GM23338 (cell line): Measurements from ENCODE around the gene CHPF. TPM values are rescaled to one million over a fixed set of nuclear protein-coding genes. Genes with fewer than 3 reads are reported as not detected.

Experiments
- ATAC-seq: fragments of 200-7000 bp; cut with Tn5 transposase; 3 replicates; pipeline ENCODE4 v1.9.1; 2020
- DNase-seq: peaks from one replicate; pipeline ENCODE4 v3.0.0-alpha.2; 2015; ENCODE audit warnings: low spot score
- H2AFZ ChIP-seq: fragments of 200-600 bp; sonication (generic); 2 replicates; pipeline ENCODE4 v1.8.0; 2016; ENCODE audit warnings: antibody characterized with exemption, mild to moderate bottlenecking, moderate library complexity
- H3F3A ChIP-seq: fragments of 200-600 bp; sonication (generic); replicated peaks from 2 replicates; pipeline ENCODE4 v1.8.0; 2017; ENCODE audit warnings: antibody characterized with exemption, mixed run types, low read depth
- H3K27ac ChIP-seq: fragments of 200-600 bp; sonication (generic); 2 replicates; pipeline ENCODE4 v1.6.1; 2016; ENCODE audit warnings: low read depth
- H3K27me3 ChIP-seq: fragments of 200-600 bp; sonication (generic); 2 replicates; pipeline ENCODE4 v1.8.0; 2016; ENCODE audit warnings: mild to moderate bottlenecking, mixed run types, moderate library complexity; ENCODE audit not compliant: insufficient read depth
- H3K36me3 ChIP-seq: fragments of 200-600 bp; sonication (generic); 2 replicates; pipeline ENCODE4 v1.8.0; 2016; ENCODE audit warnings: mild to moderate bottlenecking; ENCODE audit not compliant: insufficient read depth
- H3K4me1 ChIP-seq: fragments of 200-600 bp; sonication (generic); 2 replicates; pipeline ENCODE4 v1.8.0; 2016; ENCODE audit warnings: mild to moderate bottlenecking, moderate library complexity; ENCODE audit not compliant: insufficient read depth
- H3K4me2 ChIP-seq: fragments of 200-600 bp; sonication (generic); 2 replicates; pipeline ENCODE4 v1.7.1; 2017; ENCODE audit warnings: mixed run types
- H3K4me3 ChIP-seq: fragments of 200-600 bp; sonication (generic); 2 replicates; pipeline ENCODE4 v1.6.1; 2016; ENCODE audit warnings: mixed run types
- H3K79me2 ChIP-seq: fragments of 200-600 bp; sonication (generic); replicated peaks from 2 replicates; pipeline ENCODE4 v1.8.0; 2017; ENCODE audit warnings: mild to moderate bottlenecking; ENCODE audit not compliant: insufficient read depth
- H3K9me2 ChIP-seq: fragments of 200-600 bp; sonication (generic); 2 replicates; pipeline ENCODE4 v1.8.0; 2017; ENCODE audit not compliant: insufficient read depth
- H4K20me1 ChIP-seq: fragments of 200-600 bp; sonication (generic); replicated peaks from 2 replicates; pipeline ENCODE4 v1.8.0; 2017; ENCODE audit warnings: mild to moderate bottlenecking; ENCODE audit not compliant: insufficient read depth
- H3K27ac Mint-ChIP-seq: 2 replicates; pipeline ENCODE4 v1.8.0; 2020; ENCODE audit warnings: inconsistent platforms, mild to moderate bottlenecking, moderate library complexity, mixed read lengths
- H3K27me3 Mint-ChIP-seq: 3 replicates; pipeline ENCODE4 v1.8.0; 2022; ENCODE audit warnings: low read depth, mild to moderate bottlenecking, moderate library complexity, mixed read lengths, inconsistent platforms; ENCODE audit not compliant: insufficient read depth, poor library complexity
- H3K36me3 Mint-ChIP-seq: 3 replicates; pipeline ENCODE4 v1.8.0; 2021; ENCODE audit warnings: low read depth, mild to moderate bottlenecking, inconsistent platforms, moderate library complexity, mixed read lengths
- H3K4me1 Mint-ChIP-seq: 3 replicates; pipeline ENCODE4 v1.8.0; 2020; ENCODE audit warnings: mild to moderate bottlenecking, inconsistent platforms, mixed read lengths
- H3K4me3 Mint-ChIP-seq: 3 replicates; pipeline ENCODE4 v1.8.0; 2021; ENCODE audit warnings: moderate library complexity, mild to moderate bottlenecking, inconsistent platforms, mixed read lengths
- H3K9me3 Mint-ChIP-seq: 3 replicates; pipeline ENCODE4 v1.8.0; 2020; ENCODE audit warnings: moderate library complexity, mild to moderate bottlenecking, inconsistent platforms, mixed read lengths
- EZH2 ChIP-seq: fragments of 200-600 bp; sonication (generic); IDR thresholded peaks from one replicate; pipeline ENCODE4 v1.8.0; 2017; ENCODE audit warnings: antibody characterized with exemption, mild to moderate bottlenecking, low read depth; ENCODE audit not compliant: unreplicated experiment
- EZH2phosphoT487 ChIP-seq: fragments of 200-600 bp; sonication (generic); IDR thresholded peaks from one replicate; pipeline ENCODE4 v1.8.1; 2018; ENCODE audit warnings: antibody characterized with exemption; ENCODE audit not compliant: unreplicated experiment
- POLR2AphosphoS5 ChIP-seq: IDR thresholded peaks from 2 replicates; pipeline ENCODE4 v1.6.1; 2016; ENCODE audit warnings: antibody characterized with exemption, low read depth
- ZNF114 ChIP-seq: fragments of 250-450 bp; sonication (Bioruptor Pico); IDR thresholded peaks from 2 replicates; pipeline ENCODE4 v1.5.0; 2020; ENCODE audit warnings: mild to moderate bottlenecking, moderate library complexity
- polyA plus RNA-seq: library from polyadenylated mRNA; unstranded; fragments of >200 nt; fragmentation: Nextera tagmentation; extraction: Ambion mirVana; gene quantifications from 2 replicates; pipeline ENCODE4 v1.2.1, GENCODE V29; 2016
- total RNA-seq: library from RNA; depleted of rRNA; stranded (reverse); fragments of >200 nt; shearing (Covaris generic); gene quantifications from 2 replicates; pipeline ENCODE4 v1.2.3, GENCODE V29; 2014
- TF ChIP-seq, protein P1 (sequence below): fragments of 250-450 bp; sonication (Bioruptor Pico); IDR thresholded peaks from 2 replicates; pipeline ENCODE4 v1.5.0; 2020; ENCODE audit warnings: mild to moderate bottlenecking, moderate library complexity
- TF ChIP-seq, protein P2 (sequence below), 2 experiments: fragments of 200-600 bp in 1 of 2; sonication (generic) in 1 of 2; conservative IDR thresholded peaks; 2 replicates each; pipeline versions ENCODE4 v1.5.1 to v1.6.1; 2016 to 2017; ENCODE audit warnings: antibody characterized with exemption in 2 of 2, low read depth in 2 of 2, mild to moderate bottlenecking in 2 of 2, moderate library complexity in 1 of 2
- TF ChIP-seq, protein P3 (sequence below): IDR thresholded peaks from 2 replicates; pipeline ENCODE4 v1.6.1; 2016; ENCODE audit warnings: antibody characterized with exemption

Gene CHPF
- total and polyA plus RNA-seq, 2 experiments from 2014 or later, result 36.5 to 252 TPM

DNA sequence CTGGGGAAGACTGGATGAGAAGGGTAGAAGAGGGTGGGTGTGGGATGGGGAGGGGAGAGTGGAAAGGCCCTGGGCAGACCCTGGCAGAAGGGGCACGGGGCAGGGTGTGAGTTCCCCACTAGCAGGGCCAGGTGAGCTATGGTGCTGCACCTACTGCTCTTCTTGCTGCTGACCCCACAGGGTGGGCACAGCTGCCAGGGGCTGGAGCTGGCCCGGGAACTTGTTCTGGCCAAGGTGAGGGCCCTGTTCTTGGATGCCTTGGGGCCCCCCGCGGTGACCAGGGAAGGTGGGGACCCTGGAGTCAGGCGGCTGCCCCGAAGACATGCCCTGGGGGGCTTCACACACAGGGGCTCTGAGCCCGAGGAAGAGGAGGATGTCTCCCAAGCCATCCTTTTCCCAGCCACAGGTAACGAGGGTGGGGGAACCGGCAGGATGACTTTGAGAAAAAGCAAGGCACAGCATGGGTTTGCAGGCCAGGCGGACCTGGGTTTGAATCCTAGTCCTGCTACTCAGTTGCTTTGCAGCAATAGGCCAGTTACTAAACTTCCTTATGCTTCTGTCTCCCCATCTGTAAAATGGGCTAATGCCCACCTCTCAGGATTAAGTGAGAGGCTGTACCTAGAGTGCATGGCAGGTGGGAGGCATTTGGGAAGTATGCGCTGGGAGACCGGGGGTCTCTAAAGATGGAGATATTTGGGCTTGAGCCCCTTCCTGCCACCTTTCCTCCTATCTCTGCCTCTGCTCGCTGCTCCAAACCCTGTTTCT is 28.8 kb upstream of the CHPF start, which contains the start of gene INHA:
Gene INHA (plus strand): TSS at position 74 of the 765 bp plus-strand sequence. CDS start 65 bp downstream, at position 139.
- no peak for DNase-seq
- TF ChIP-seq, protein P1, sequence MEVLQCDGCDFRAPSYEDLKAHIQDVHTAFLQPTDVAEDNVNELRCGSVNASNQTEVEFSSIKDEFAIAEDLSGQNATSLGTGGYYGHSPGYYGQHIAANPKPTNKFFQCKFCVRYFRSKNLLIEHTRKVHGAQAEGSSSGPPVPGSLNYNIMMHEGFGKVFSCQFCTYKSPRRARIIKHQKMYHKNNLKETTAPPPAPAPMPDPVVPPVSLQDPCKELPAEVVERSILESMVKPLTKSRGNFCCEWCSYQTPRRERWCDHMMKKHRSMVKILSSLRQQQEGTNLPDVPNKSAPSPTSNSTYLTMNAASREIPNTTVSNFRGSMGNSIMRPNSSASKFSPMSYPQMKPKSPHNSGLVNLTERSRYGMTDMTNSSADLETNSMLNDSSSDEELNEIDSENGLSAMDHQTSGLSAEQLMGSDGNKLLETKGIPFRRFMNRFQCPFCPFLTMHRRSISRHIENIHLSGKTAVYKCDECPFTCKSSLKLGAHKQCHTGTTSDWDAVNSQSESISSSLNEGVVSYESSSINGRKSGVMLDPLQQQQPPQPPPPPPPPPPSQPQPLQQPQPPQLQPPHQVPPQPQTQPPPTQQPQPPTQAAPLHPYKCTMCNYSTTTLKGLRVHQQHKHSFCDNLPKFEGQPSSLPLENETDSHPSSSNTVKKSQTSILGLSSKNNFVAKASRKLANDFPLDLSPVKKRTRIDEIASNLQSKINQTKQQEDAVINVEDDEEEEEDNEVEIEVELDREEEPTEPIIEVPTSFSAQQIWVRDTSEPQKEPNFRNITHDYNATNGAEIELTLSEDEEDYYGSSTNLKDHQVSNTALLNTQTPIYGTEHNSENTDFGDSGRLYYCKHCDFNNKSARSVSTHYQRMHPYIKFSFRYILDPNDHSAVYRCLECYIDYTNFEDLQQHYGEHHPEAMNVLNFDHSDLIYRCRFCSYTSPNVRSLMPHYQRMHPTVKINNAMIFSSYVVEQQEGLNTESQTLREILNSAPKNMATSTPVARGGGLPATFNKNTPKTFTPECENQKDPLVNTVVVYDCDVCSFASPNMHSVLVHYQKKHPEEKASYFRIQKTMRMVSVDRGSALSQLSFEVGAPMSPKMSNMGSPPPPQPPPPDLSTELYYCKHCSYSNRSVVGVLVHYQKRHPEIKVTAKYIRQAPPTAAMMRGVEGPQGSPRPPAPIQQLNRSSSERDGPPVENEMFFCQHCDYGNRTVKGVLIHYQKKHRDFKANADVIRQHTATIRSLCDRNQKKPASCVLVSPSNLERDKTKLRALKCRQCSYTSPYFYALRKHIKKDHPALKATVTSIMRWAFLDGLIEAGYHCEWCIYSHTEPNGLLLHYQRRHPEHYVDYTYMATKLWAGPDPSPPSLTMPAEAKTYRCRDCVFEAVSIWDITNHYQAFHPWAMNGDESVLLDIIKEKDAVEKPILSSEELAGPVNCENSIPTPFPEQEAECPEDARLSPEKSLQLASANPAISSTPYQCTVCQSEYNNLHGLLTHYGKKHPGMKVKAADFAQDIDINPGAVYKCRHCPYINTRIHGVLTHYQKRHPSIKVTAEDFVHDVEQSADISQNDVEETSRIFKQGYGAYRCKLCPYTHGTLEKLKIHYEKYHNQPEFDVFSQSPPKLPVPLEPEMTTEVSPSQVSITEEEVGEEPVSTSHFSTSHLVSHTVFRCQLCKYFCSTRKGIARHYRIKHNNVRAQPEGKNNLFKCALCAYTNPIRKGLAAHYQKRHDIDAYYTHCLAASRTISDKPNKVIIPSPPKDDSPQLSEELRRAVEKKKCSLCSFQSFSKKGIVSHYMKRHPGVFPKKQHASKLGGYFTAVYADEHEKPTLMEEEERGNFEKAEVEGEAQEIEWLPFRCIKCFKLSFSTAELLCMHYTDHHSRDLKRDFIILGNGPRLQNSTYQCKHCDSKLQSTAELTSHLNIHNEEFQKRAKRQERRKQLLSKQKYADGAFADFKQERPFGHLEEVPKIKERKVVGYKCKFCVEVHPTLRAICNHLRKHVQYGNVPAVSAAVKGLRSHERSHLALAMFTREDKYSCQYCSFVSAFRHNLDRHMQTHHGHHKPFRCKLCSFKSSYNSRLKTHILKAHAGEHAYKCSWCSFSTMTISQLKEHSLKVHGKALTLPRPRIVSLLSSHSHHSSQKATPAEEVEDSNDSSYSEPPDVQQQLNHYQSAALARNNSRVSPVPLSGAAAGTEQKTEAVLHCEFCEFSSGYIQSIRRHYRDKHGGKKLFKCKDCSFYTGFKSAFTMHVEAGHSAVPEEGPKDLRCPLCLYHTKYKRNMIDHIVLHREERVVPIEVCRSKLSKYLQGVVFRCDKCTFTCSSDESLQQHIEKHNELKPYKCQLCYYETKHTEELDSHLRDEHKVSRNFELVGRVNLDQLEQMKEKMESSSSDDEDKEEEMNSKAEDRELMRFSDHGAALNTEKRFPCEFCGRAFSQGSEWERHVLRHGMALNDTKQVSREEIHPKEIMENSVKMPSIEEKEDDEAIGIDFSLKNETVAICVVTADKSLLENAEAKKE, result no peak
- TF ChIP-seq, protein P2, sequence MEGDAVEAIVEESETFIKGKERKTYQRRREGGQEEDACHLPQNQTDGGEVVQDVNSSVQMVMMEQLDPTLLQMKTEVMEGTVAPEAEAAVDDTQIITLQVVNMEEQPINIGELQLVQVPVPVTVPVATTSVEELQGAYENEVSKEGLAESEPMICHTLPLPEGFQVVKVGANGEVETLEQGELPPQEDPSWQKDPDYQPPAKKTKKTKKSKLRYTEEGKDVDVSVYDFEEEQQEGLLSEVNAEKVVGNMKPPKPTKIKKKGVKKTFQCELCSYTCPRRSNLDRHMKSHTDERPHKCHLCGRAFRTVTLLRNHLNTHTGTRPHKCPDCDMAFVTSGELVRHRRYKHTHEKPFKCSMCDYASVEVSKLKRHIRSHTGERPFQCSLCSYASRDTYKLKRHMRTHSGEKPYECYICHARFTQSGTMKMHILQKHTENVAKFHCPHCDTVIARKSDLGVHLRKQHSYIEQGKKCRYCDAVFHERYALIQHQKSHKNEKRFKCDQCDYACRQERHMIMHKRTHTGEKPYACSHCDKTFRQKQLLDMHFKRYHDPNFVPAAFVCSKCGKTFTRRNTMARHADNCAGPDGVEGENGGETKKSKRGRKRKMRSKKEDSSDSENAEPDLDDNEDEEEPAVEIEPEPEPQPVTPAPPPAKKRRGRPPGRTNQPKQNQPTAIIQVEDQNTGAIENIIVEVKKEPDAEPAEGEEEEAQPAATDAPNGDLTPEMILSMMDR (conservative IDR thresholded peaks at IDR 0.05; ENCODE audit: low read depth in 2 of 2), result no peak
- TF ChIP-seq EZH2phosphoT487, result no peak
- no peak for TF ChIP-seq ZNF114
- TF ChIP-seq EZH2, result no peak
- no peak for TF ChIP-seq POLR2AphosphoS5
- TF ChIP-seq, protein P3, sequence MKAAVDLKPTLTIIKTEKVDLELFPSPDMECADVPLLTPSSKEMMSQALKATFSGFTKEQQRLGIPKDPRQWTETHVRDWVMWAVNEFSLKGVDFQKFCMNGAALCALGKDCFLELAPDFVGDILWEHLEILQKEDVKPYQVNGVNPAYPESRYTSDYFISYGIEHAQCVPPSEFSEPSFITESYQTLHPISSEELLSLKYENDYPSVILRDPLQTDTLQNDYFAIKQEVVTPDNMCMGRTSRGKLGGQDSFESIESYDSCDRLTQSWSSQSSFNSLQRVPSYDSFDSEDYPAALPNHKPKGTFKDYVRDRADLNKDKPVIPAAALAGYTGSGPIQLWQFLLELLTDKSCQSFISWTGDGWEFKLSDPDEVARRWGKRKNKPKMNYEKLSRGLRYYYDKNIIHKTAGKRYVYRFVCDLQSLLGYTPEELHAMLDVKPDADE, result no peak
- H2AFZ ChIP-seq, result peak within 1 kb of the TSS; percentile 14; the same call in 1 of the 2 replicates
- peak within 1 kb of the TSS; percentile 91 for H3K27ac ChIP-seq
- Mint-ChIP-seq H3K27ac (peak within 1 kb of the TSS; percentile 90), H3K9me3 (peaks cover 2% of the 10 kb centered on the region; the same call in 1 of the 3 replicates), H3K36me3 (peaks cover 27% of the 10 kb centered on the region), H3K4me3 (peak within 1 kb of the TSS; percentile 64), H3K27me3 (peaks cover 29% of the 10 kb centered on the region), H3K4me1 (peaks cover 50% of the 10 kb centered on the region)
- no peaks in the 10 kb centered on the region for H3K36me3 ChIP-seq
- H3K4me1 ChIP-seq, result peaks cover 49% of the 10 kb centered on the region
- H3F3A ChIP-seq, result peaks cover 19% of the 10 kb centered on the region
- H3K79me2 ChIP-seq, result peaks cover 10% of the 10 kb centered on the region; the same call in 1 of the 2 replicates
- ATAC-seq, result no peak
- H3K27me3 ChIP-seq, result peaks cover 13% of the 10 kb centered on the region
- H3K4me3 ChIP-seq, result peak within 1 kb of the TSS; percentile 71
- H3K4me2 ChIP-seq, result peak within 1 kb of the TSS; percentile 89
- H4K20me1 ChIP-seq, result no peaks in the 10 kb centered on the region
- 0 out of 2 replicates have a peak, but pooled peaks cover 4% of the 10 kb centered on the region for H3K9me2 ChIP-seq
